Measurements from ENCODE around the gene PTPRD.
"Not testable (repeated sequence)": the region's sequence is repeated elsewhere in the genome, so short reads cannot be mapped to it uniquely, and the experiment has no call there.

Gene PTPRD

GRCh38 chr9:8924562-8924961 is 1688.2 kb downstream of the PTPRD start:
- no peak overlapping the region for H3K4me3 ChIP-seq (ENCODE audit: low read length)
- DNase-seq (ENCODE audit: low read depth) = no peak
- TF ChIP-seq CTCF (IDR thresholded peaks at IDR 0.05; ENCODE audit: insufficient read depth, low read depth, low read length, missing control alignments) = no peak

DNA sequence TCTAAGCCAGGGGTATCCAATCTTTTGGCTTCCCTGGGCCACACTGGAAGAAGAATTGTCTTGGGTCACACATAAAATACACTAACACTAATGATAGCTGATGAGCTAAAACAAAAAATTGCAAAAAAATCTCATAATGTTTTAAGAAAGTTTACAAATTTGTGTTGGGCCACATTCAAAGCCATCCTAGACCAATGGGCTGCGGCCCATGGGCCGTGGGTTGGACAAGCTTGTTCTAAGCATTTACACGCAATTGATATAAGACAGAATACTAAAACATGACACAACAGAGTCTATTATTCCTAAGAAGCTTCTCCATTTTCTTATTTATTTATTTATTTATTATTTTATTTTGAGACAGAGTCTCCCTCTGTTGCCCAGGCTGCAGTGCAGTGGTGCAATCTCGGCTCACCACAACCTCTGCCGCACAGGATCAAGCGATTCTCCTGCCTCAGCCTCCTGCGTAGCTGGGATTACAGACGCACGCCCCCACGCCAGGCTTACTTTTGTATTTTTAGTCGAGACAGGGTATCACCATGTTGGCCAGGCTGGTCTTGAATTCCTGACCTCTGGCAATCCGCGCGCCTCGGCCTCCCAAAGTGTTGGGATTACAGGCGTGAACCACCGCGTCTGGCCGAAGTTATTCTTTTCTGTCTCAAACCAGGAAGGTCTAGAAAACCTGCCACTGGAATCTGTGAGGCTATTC is 1692.2 kb downstream of the PTPRD start:
- H3K4me3 ChIP-seq (ENCODE audit: low read length) = not testable (repeated sequence)

DNA sequence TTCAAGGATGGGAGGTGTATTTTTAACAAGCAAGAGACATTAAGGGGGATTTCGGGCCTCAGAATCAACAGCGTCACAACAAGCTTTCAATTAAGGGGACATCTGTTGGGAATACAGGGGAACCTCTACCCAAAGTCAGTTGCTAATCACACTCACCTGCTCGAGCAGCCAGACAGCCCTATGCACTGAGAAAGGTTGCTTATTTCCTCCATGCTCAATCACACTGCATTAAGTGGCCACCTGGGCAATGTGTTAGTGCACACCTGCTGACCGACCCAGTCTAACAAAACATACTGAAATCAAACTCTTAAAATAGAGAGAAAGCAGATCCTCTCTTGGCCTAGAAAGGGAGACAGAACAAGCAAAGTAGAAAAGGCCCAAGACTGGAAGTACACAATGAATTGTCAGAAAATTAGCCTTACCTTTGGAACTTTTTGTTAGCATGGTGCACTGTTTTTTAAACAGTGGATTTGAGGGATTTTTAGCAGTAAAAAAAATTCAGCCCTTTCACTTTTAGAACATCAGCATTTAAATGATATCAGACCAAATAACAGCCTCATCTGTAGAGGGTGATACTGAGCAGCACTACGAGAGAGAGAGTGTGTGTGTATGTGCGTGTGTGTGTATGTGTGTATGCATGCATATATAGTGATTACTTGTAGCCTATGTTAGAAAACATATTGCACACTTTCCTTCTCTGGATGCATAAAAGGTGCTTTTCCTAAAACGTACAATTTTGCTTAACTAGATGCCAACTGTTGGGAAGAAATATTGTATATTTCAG is 1694.7 kb downstream of the PTPRD start:
- no peak for DNase-seq (ENCODE audit: low read depth)
- TF ChIP-seq CTCF (IDR thresholded peaks at IDR 0.05; ENCODE audit: insufficient read depth, low read depth, low read length, missing control alignments) = no peak
- H3K4me3 ChIP-seq (ENCODE audit: low read length) = no peak overlapping the region

More for the DNA sequence above, 1692.2 kb downstream of the PTPRD start:
- DNase-seq (ENCODE audit: low read depth) = not testable (repeated sequence)

DNA sequence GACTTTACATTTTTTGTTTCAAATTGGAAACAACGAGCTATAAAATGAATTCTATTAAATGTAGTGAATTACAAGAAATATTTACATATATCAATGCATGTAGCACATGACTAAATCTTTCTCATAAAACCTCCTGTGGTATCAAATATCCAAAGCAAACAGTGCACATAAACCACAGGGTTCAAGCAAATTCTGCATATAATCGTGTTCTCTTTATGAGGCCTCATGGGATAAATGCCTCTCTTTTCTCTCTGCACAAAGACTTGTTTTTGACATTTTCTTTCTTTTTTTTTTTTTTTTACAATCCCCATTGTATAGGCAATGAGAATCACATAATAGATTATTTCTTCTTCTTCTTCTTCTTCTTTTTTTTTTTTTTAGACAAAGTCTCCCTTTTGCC is 1696.0 kb downstream of the PTPRD start:
- no peak for TF ChIP-seq CTCF (IDR thresholded peaks at IDR 0.05; ENCODE audit: insufficient read depth, low read depth, low read length, missing control alignments)
- H3K4me3 ChIP-seq (ENCODE audit: low read length) = no peak overlapping the region
- no peak for DNase-seq (ENCODE audit: low read depth)

GRCh38 chr9:8907868-8908267 is 1704.9 kb downstream of the PTPRD start:
- H3K4me3 ChIP-seq (ENCODE audit: low read length) = no peak overlapping the region
- DNase-seq (ENCODE audit: low read depth) = peak; percentile 5
- TF ChIP-seq CTCF (IDR thresholded peaks at IDR 0.05; ENCODE audit: insufficient read depth, low read depth, low read length, missing control alignments) = no peak

GRCh38 chr9:8905731-8906130 is 1707.1 kb downstream of the PTPRD start:
- TF ChIP-seq CTCF (IDR thresholded peaks at IDR 0.05; ENCODE audit: insufficient read depth, low read depth, low read length, missing control alignments) = no peak
- no peak overlapping the region for H3K4me3 ChIP-seq (ENCODE audit: low read length)
- no peak for DNase-seq (ENCODE audit: low read depth)

- DNase-seq (ENCODE audit: low read depth) = no peak
- TF ChIP-seq CTCF (IDR thresholded peaks at IDR 0.05; ENCODE audit: insufficient read depth, low read depth, low read length, missing control alignments) = no peak
- H3K4me3 ChIP-seq (ENCODE audit: low read length) = no peak overlapping the region
Measured at GRCh38 chr9:8904771-8905515, 1707.9 kb downstream of the PTPRD start.

All from epithelial cell of esophagus (primary cell).